Hematopoietic multipotent progenitor cell treated with erythropoietin and hydrocortisone succinate and interleukin-3 and kit ligand, for 4 days (in vitro differentiated cells): ENCODE measurements around the gene ATMIN.

Source experiments
- DNase-seq: peaks from one replicate; pipeline ENCODE4 v3.0.0-alpha.2; 2015

The ATMIN gene

GRCh38 chr16:81073560-81074330 lies 38.1 kb downstream of the ATMIN start:
- DNase-seq = no peak

DNA sequence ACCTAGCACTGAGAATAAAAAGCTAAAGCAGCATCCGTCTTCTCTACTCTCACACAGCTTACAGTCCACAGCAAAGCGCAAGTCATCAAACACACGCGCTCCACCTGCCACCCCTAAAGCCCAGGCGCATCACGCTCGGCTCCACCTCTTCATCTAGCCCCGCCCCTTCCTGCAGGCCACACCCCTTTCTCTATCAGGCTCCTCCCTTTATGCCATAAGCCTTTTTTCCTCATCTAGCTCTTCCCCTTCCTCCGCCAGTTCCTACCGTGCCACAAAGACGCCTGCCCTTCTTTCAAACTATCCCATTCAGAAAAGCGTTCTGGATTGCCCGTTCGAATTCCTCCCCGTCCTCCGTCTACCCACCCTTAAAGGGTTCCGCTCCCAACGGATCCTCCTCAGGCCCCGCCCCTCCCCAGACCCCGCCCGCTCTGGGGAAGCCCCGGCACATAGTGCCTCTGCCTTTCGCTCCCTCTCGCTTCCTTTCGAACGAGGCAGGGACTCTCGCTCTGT lies 41.0 kb downstream of the ATMIN start:
- DNase-seq = peak; percentile 94

GRCh38 chr16:81077076-81077940 lies 41.7 kb downstream of the ATMIN start, which contains the start of gene C16orf46:
Gene C16orf46 (minus strand): TSS chr16:81077238. CDS start chr16:81063955, 13,283 bp downstream.
- peak; percentile 98 for DNase-seq

GRCh38 chr16:81080233-81080632 lies 44.6 kb downstream of the ATMIN start:
- no peak for DNase-seq

DNA sequence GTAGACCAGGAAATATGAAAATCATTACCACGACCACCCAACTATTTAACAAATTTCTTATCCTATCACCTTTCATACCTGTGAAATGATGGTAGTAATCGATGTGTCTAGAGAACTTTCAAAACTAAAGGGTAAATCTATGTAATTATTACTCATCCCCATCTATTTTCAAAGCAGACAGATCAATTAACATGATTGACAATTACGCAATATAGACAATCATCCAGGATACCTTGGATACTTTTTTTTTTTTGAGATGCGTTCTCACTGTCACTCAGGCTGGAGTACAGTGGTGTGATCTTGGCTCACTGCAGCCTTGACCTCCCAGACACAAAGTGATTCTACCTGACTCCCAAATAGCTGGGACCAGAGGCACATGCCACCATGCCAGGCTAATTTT lies 45.4 kb downstream of the ATMIN start:
- no peak for DNase-seq

DNA sequence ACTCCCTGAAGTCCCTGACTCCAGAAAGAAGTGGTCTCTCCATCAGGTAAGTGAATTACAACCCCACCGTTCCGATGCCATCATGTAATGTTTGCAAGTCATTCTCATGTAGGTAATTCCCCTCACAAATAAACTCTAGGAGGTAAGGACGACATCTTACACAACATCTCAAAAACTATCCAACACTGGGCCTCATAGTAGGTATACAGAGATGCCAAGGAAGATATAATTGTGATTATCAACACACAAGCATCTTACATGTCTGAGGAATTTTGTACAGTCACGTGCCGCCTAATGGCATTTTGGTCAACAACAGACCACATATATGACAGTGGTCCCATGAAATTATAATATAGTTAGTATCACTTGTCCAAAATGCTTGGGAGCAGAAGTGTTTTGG lies 53.2 kb downstream of the ATMIN start:
- no peak for DNase-seq

DNA sequence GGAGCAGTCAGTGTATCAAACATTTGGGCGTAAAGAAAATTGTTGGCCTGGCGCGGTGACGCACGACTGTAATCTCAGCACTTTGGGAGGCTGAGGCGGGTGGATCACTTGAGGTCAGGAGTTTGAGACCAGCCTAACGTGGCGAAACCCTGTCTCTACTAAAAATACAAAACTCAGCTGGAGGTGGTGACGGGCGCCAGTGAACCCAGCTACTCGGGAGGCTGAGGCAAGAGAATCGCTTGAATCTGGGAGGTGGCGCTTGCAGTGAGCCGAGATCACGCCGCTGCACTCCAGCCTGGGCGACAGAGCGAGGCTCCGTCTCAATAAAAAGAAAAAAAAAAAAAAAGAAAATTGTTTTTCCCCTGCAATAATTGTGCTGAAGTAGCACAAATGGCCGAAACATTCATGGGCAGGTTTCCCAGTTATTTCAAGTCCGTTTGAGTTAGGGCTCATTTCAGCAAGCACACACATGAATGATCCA lies 59.2 kb downstream of the ATMIN start:
- DNase-seq = no peak

GRCh38 chr16:81095653-81095952 lies 60.0 kb downstream of the ATMIN start:
- DNase-seq = no peak

DNA sequence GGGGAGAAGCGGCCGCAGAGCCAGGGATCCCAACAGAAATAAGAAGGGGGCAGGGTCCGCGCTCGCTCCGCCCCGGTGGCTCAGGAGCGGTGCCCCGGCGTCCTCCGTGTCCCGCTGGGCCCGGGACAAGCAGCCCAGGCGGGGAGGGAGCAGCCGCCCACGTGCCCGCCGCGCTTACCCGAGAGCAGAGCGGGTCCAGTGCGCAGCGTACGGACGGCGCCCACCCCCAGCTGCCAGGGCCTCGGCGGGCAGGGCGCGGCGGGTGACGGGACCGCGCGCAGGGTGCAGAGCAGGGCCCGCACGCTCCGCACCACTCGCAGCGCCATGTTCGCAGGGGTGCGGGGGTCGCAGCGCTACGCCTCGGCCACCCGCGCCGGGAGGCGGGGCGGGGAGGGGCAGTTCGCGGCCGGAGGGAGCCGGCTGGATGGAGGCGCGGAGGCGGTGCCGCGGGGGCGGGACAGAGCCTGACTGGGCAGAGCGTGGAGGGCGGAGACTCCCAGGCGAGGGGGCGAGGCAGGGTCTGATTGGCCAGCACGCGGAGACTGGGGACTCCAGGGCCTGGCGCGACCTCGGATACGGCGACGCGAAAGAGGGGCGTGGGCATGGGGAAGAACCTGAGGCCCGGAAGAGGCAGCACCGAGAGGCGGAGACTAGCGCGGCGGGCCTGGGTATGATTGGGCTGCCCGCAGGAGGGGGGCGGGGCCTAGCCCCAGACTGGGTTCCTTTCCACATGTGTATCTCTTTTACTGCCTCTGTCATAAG lies 60.5 kb downstream of the ATMIN start, which contains the start of gene GCSH:
Gene GCSH (minus strand): TSS at position 443 of the 762 bp plus-strand sequence. CDS start 117 bp downstream, at position 326.
- DNase-seq = peak; percentile 99

- no peak for DNase-seq
Observed at GRCh38 chr16:81096715-81097208, 61.1 kb downstream of the ATMIN start.
